GM12864 (cell line): ENCODE data around the gene ALDH3A2.
"Not testable (repeated sequence)": the region's sequence is repeated elsewhere in the genome, so short reads cannot be mapped to it uniquely, and the experiment has no call there.

Source experiments
- DNase-seq: peaks from one replicate; pipeline ENCODE4 v3.0.0-alpha.2; 2011; ENCODE audit warnings: low read depth
- H3K4me3 ChIP-seq: 2 replicates; pipeline ENCODE4 v1.5.1; 2011; ENCODE audit warnings: mild to moderate bottlenecking, low read depth, low read length, control low read depth
- CTCF ChIP-seq: IDR thresholded peaks from 2 replicates; pipeline ENCODE4 v1.5.1; 2011; ENCODE audit warnings: low read depth, mild to moderate bottlenecking, moderate library complexity, low read length, control low read depth, inconsistent platforms; ENCODE audit errors: missing control alignments

ALDH3A2 gene

GRCh38 chr17:19664821-19665181 is 16.2 kb downstream of the ALDH3A2 start:
- TF ChIP-seq CTCF, result no peak
- no peak overlapping the region for H3K4me3 ChIP-seq
- DNase-seq, result no peak

GRCh38 chr17:19669680-19670079 is 21.1 kb downstream of the ALDH3A2 start:
- H3K4me3 ChIP-seq, DNase-seq: not testable (repeated sequence)

- no peak for TF ChIP-seq CTCF
- H3K4me3 ChIP-seq, result no peak overlapping the region
- no peak for DNase-seq
These were observed 22.4 kb downstream of the ALDH3A2 start for GRCh38 chr17:19670908-19671307.

GRCh38 chr17:19671433-19671832 is 22.9 kb downstream of the ALDH3A2 start:
- DNase-seq, result no peak
- no peak for TF ChIP-seq CTCF
- no peak overlapping the region for H3K4me3 ChIP-seq

GRCh38 chr17:19672009-19672750 is 23.6 kb downstream of the ALDH3A2 start:
- DNase-seq, result no peak
- no peak for TF ChIP-seq CTCF
- no peak overlapping the region for H3K4me3 ChIP-seq

- H3K4me3 ChIP-seq, result no peak overlapping the region
- DNase-seq, result no peak
- no peak for TF ChIP-seq CTCF
These were observed 25.1 kb downstream of the ALDH3A2 start for GRCh38 chr17:19673623-19674022.

- no peak for DNase-seq
- H3K4me3 ChIP-seq, result no peak overlapping the region
- TF ChIP-seq CTCF, result no peak
These were observed 28.3 kb downstream of the ALDH3A2 start for GRCh38 chr17:19676896-19677295.
